Neural progenitor cell (in vitro differentiated cells): Measurements from ENCODE around the gene SURF4.

Experiments used
- EZH2 ChIP-seq: fragments of 200-600 bp; sonication (generic); IDR thresholded peaks from 2 replicates; pipeline ENCODE4 v1.6.1; 2017; ENCODE audit warnings: antibody characterized with exemption, mild to moderate bottlenecking, moderate library complexity
- EZH2phosphoT487 ChIP-seq: fragments of 200-600 bp; sonication (generic); IDR thresholded peaks from 2 replicates; pipeline ENCODE4 v1.6.1; 2017; ENCODE audit warnings: antibody characterized with exemption
- TF ChIP-seq, protein P1 (sequence below): fragments of 200-600 bp; sonication (generic); IDR thresholded peaks from 2 replicates; pipeline ENCODE4 v1.5.1; 2017; ENCODE audit warnings: antibody characterized with exemption, mild to moderate bottlenecking

DNA sequence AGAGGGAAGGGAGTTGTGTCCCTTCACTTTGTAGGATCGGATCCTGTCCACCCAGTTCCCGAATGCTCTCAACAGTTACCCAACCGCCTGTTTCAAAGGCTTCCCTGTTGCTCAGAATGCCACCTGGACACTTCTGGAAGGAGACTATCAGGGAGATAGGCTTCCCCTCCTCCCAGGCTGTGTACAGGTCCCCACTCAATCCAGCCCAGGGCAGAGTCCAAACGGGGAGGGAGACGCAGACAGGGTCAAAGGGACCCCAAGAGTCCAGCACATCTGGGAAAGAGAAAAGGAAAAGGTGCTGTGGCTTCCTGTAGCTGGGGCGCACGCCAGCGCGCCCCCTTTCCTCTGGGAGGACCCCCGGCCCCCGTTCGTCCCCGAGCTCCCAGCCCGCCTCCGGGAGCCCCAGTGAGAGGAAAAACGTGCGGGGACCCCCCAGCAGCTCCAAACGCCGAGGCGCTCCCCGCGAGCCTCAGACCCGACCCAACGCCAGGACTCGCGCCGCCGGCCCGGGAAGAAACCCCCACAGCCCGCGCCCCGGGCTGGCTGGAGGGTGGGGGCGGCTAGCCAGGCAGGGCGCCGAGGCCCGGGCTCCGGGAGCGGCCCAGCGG, 640 bp downstream of the SURF4 start:
- TF ChIP-seq, protein P1, sequence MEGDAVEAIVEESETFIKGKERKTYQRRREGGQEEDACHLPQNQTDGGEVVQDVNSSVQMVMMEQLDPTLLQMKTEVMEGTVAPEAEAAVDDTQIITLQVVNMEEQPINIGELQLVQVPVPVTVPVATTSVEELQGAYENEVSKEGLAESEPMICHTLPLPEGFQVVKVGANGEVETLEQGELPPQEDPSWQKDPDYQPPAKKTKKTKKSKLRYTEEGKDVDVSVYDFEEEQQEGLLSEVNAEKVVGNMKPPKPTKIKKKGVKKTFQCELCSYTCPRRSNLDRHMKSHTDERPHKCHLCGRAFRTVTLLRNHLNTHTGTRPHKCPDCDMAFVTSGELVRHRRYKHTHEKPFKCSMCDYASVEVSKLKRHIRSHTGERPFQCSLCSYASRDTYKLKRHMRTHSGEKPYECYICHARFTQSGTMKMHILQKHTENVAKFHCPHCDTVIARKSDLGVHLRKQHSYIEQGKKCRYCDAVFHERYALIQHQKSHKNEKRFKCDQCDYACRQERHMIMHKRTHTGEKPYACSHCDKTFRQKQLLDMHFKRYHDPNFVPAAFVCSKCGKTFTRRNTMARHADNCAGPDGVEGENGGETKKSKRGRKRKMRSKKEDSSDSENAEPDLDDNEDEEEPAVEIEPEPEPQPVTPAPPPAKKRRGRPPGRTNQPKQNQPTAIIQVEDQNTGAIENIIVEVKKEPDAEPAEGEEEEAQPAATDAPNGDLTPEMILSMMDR = peak; percentile 37
- no peak for TF ChIP-seq EZH2phosphoT487
- no peak for TF ChIP-seq EZH2
